ENCODE data around the gene IRF5. TPM values are rescaled to one million over a fixed set of nuclear protein-coding genes. Genes with fewer than 3 reads are reported as not detected.

The IRF5 gene
- total RNA-seq, 1 donor from 2014 or later = 3.9 TPM

DNA sequence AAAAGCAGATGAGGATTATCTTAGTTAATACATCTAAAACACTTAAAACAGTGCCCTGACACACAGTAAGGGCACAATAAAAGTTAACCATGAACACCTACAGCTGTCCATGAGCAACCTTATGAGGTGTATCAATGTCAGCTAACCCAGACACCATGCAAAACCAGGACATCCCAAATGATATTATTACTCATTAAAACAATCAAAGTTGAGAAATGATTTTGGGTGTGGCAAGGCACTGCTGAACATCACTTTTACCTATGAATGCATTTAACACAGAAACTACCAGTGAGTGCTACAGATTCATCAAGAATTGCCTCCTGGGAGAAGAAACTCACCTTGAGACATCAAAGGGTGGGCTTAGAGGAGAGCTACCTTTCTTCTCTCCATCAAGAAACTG is 18.3 kb downstream of the IRF5 start:
- Mint-ChIP-seq H3K36me3 (ENCODE audit: low read depth, unreplicated experiment) (peaks cover 21% of the 10 kb centered on the region), H3K4me3 (ENCODE audit: unreplicated experiment) (no peak overlapping the region), H3K9me3 (ENCODE audit: unreplicated experiment) (no peaks in the 10 kb centered on the region), H3K27ac (ENCODE audit: unreplicated experiment) (no peak overlapping the region), H3K27me3 (ENCODE audit: unreplicated experiment) (no peaks in the 10 kb centered on the region), H3K4me1 (ENCODE audit: unreplicated experiment) (peaks cover 16% of the 10 kb centered on the region)
- DNase-seq (ENCODE audit: low spot score) = no peak
- TF ChIP-seq, protein P1, sequence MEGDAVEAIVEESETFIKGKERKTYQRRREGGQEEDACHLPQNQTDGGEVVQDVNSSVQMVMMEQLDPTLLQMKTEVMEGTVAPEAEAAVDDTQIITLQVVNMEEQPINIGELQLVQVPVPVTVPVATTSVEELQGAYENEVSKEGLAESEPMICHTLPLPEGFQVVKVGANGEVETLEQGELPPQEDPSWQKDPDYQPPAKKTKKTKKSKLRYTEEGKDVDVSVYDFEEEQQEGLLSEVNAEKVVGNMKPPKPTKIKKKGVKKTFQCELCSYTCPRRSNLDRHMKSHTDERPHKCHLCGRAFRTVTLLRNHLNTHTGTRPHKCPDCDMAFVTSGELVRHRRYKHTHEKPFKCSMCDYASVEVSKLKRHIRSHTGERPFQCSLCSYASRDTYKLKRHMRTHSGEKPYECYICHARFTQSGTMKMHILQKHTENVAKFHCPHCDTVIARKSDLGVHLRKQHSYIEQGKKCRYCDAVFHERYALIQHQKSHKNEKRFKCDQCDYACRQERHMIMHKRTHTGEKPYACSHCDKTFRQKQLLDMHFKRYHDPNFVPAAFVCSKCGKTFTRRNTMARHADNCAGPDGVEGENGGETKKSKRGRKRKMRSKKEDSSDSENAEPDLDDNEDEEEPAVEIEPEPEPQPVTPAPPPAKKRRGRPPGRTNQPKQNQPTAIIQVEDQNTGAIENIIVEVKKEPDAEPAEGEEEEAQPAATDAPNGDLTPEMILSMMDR (IDR thresholded peaks at IDR 0.05; ENCODE audit: unreplicated experiment) = no peak

DNA sequence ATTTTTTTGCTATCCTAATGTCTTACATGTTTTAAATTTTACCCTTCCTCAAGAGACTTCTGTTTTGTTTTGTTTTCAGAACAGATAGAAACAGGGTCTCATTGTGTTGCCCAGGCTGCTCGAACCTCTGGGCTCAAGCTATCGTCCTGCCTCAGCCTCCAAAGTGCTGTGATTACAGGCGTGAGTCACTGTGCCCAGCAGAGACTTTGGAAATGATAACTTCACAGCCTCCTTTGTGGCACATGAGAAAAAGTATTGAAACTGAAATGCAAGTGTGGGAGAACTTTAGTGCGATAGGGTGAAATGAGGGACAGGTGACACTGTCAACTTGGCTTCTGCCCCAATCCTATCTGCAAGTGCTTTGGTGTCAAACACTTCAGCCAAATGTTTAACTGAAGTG is 21.6 kb downstream of the IRF5 start:
- Mint-ChIP-seq H3K27ac (ENCODE audit: unreplicated experiment) (no peak overlapping the region), H3K4me1 (ENCODE audit: unreplicated experiment) (peaks cover 16% of the 10 kb centered on the region), H3K36me3 (ENCODE audit: low read depth, unreplicated experiment) (peaks cover 21% of the 10 kb centered on the region), H3K9me3 (ENCODE audit: unreplicated experiment) (no peaks in the 10 kb centered on the region), H3K4me3 (ENCODE audit: unreplicated experiment) (no peak overlapping the region), H3K27me3 (ENCODE audit: unreplicated experiment) (no peaks in the 10 kb centered on the region)
- DNase-seq (ENCODE audit: low spot score) = no peak
- TF ChIP-seq, protein P1 (IDR thresholded peaks at IDR 0.05; ENCODE audit: unreplicated experiment) = no peak

DNA sequence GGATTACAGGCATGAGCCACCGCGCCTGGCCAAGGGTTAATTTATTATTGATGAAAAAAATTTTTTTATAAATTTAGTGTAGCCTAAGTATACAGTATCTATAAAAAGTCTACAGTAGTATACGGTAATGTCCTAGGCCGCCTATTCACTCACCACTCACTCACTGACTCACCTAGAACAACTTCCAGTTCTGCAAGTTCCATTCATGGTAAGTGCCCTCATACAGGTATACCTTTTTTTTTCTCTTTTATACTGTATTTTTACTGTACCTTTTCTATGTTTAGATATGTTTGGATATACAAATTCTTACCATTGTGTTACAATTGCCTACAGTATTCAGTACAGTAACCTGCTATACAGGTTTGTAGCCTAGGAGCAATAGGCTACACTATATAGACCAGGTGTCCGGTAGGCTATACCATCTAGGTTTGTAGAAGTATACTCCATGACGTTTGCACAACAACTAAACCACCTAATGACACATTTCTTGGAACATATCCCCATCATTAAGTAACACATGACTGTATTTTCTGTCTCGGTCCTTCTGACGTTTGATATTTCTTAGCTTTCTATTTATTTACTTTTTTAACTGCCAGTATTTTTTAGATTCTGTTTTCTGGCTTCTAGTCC is 23.4 kb downstream of the IRF5 start:
- peaks cover 21% of the 10 kb centered on the region for H3K36me3 Mint-ChIP-seq (ENCODE audit: low read depth, unreplicated experiment)
- H3K4me1 Mint-ChIP-seq (ENCODE audit: unreplicated experiment) = peaks cover 5% of the 10 kb centered on the region
- DNase-seq (ENCODE audit: low spot score) = no peak
- no peak overlapping the region for H3K27ac Mint-ChIP-seq (ENCODE audit: unreplicated experiment)
- TF ChIP-seq, protein P1 (IDR thresholded peaks at IDR 0.05; ENCODE audit: unreplicated experiment) = no peak
- H3K4me3 Mint-ChIP-seq (ENCODE audit: unreplicated experiment) = no peak overlapping the region
- no peaks in the 10 kb centered on the region for H3K9me3 Mint-ChIP-seq (ENCODE audit: unreplicated experiment)
- peaks cover 1% of the 10 kb centered on the region for H3K27me3 Mint-ChIP-seq (ENCODE audit: unreplicated experiment)

DNA sequence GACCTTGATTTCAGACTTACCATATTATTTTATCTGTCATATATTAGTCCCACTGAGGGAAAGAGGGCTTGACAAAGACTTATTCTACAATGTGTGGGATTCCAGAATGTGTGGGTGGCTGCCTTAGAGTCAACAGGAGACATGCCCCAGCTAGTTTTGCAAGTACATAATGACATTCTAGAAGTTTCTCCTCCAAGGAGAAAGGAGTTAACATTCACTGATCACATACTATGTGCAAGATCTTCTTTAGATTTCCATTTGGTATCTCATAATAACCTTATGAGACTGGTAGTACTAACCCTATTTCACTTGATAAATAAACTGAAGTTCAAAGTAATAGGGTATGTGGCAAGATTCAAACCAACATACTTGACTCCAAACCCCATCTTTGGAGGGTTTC is 25.2 kb downstream of the IRF5 start:
- peaks cover 1% of the 10 kb centered on the region for H3K27me3 Mint-ChIP-seq (ENCODE audit: unreplicated experiment)
- no peak overlapping the region for H3K27ac Mint-ChIP-seq (ENCODE audit: unreplicated experiment)
- H3K9me3 Mint-ChIP-seq (ENCODE audit: unreplicated experiment) = no peaks in the 10 kb centered on the region
- peaks cover 25% of the 10 kb centered on the region for H3K36me3 Mint-ChIP-seq (ENCODE audit: low read depth, unreplicated experiment)
- peaks cover under 1% of the 10 kb centered on the region for H3K4me1 Mint-ChIP-seq (ENCODE audit: unreplicated experiment)
- no peak overlapping the region for H3K4me3 Mint-ChIP-seq (ENCODE audit: unreplicated experiment)
- DNase-seq (ENCODE audit: low spot score) = no peak
- TF ChIP-seq, protein P1 (IDR thresholded peaks at IDR 0.05; ENCODE audit: unreplicated experiment) = no peak

DNA sequence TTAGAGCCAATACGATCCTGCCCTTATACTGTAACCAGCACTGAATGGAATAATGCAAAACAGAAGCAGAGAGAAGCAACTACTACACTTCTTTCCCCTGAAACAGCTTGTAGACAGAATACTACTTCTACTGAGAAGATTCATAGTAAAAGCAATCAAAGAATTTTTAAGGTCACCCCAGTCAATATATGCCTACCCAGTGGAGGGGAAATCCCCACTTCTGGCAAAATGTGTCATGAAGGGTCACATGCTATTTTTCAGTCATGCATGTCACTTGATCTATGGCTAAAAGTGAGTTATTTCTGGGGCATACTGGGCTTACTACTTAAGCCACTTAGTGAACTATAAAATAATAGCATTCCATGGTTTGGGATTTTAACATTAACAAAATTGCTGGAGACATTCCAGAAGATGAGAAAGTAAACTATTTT is 25.6 kb downstream of the IRF5 start:
- H3K27me3 Mint-ChIP-seq (ENCODE audit: unreplicated experiment) = peaks cover 1% of the 10 kb centered on the region
- TF ChIP-seq, protein P1 (IDR thresholded peaks at IDR 0.05; ENCODE audit: unreplicated experiment) = no peak
- no peak overlapping the region for H3K4me3 Mint-ChIP-seq (ENCODE audit: unreplicated experiment)
- peaks cover 25% of the 10 kb centered on the region for H3K36me3 Mint-ChIP-seq (ENCODE audit: low read depth, unreplicated experiment)
- DNase-seq (ENCODE audit: low spot score) = no peak
- H3K9me3 Mint-ChIP-seq (ENCODE audit: unreplicated experiment) = no peaks in the 10 kb centered on the region
- H3K4me1 Mint-ChIP-seq (ENCODE audit: unreplicated experiment) = no peaks in the 10 kb centered on the region
- no peak overlapping the region for H3K27ac Mint-ChIP-seq (ENCODE audit: unreplicated experiment)

Measured in endothelial cell (in vitro differentiated cells).